DMS 273 treated with DMSO at 0.1 percent for 48 hours (cell line): ENCODE data around the gene STAT4.
"Not testable (repeated sequence)": the region's sequence is repeated elsewhere in the genome, so short reads cannot be mapped to it uniquely, and the experiment has no call there.

Experiments
- DNase-seq: peaks from one replicate; lab custom pipeline; 2025; lab: John Stamatoyannopoulos, UW

Gene STAT4

DNA sequence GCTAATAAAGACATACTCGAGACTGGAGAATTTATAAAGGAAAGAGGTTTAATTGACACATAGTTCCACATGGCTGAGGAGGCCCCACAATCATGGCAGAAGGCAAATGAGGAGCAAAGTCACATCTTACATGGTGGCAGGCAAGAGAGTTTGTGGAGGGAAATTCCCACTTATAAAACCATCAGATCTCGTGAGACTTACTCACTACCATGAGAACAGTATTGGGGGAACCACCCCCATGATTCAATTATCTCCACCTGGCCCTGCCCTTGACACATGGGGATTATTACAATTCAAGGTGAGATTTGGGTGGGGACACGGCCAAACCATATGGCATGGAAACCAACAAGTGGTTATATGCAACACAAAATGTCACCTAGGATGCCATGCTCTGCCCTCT lies 155.5 kb downstream of the STAT4 start:
- not testable (repeated sequence) for DNase-seq

DNA sequence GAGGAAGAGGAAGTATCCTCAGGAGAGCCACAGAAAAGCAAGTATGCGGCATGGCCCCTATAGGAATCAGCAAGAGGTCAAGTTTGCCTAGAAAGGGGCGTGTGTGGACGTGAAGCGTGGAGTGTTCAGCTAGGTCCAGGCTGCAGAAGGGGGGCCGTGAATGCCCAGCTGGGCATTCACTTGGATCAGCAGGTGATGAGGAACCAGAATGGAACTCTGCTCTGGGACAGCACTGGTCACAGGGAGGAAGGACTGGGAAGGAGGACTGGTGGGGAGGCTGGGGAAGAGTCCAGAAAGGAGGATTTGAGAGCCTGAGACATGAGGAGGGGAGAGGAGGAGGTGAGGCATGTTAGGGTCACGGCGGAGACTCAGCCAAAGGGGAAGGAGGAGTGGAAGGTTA lies 156.6 kb downstream of the STAT4 start:
- no peak for DNase-seq

DNA sequence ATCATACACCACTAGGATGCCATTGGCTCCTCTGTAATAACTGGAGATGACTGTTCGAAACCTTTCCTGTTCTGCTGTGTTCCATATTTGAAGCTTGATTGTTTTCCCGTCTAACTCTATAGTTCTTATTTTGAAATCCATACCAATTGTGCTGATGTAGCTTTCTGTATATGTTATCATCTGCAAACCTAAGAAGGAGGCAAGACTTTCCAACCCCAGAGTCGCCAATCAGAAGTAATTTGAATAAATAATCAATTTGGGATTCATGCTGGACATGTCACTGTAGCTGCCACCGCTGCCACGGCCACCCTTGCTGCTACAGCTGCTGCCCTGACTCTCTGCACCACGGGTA lies 157.5 kb downstream of the STAT4 start:
- no peak for DNase-seq

DNA sequence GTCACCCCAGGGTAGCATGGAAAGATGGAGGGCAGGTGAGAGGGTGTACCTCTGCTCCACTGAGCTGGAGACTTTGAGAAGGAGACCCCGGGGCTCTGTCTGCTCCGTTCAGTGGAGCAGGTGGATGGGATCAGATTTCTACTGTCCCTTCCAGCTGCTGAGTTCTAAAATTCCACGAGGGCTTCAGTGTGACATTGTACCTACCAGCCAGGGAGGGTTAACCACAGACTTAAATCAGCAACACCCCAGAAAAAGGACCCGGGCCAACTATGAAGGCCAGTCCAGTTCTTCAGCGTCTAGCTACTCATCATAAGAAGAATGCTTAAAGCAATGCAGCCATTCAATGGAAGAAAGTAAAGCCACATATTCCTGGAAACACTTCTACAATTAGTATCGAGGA lies 160.7 kb downstream of the STAT4 start:
- DNase-seq: no peak

DNA sequence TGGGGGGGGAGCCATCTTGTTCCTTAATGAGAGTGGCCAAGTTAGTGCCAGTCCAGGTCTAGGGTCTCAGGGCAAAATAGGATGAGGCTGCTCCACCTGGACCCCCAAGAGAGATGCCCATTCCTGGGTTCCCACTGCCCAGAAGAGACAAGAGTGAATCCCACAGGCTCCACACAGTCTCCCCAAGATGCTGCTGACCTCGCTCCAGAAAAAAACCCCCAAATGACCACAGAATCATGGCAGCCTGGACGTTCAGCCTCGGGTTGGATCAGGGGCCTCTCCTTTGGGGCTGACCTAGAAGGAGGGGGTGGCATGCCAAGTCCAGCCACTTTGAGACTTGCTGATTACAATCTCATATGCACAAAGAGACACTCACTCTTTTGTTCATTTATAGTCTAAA lies 161.9 kb downstream of the STAT4 start:
- DNase-seq: no peak

DNA sequence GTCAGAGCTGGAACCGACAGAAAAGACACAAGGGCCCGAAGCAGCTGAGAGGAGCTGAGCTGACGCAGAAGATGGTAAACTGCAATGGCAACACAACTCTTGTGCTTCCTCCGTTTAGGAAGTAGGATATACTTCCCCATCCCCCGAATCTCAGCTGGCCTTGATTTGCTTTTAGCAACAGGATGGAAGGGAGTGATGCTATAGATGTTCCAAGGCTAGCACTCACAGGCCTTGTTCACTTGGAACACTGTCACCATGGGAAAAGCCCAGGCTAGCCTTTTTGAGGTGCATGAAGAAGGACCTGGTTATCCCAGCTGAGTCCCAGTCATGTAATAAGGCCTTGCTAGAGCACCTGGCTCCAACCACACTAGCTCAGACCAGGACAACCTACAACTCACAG lies 162.9 kb downstream of the STAT4 start:
- no peak for DNase-seq

DNA sequence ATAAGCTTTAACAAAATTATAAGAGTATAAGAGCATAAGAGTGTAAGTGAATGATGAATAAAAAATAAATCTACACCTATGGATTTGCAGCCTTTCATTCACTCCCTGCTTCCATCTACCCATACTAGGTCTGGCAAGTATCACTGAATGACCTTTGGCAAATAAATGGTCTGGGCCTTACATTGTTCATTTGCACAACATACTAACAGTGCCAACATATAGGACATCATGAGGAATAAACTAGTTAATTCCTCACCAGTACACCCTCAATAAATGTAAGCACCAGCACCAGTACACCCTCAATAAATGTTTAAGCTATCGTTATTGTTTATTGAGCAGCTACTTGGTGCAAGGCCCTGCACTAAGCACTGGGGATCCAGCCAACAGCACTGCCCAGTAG lies 163.7 kb downstream of the STAT4 start:
- no peak for DNase-seq

DNA sequence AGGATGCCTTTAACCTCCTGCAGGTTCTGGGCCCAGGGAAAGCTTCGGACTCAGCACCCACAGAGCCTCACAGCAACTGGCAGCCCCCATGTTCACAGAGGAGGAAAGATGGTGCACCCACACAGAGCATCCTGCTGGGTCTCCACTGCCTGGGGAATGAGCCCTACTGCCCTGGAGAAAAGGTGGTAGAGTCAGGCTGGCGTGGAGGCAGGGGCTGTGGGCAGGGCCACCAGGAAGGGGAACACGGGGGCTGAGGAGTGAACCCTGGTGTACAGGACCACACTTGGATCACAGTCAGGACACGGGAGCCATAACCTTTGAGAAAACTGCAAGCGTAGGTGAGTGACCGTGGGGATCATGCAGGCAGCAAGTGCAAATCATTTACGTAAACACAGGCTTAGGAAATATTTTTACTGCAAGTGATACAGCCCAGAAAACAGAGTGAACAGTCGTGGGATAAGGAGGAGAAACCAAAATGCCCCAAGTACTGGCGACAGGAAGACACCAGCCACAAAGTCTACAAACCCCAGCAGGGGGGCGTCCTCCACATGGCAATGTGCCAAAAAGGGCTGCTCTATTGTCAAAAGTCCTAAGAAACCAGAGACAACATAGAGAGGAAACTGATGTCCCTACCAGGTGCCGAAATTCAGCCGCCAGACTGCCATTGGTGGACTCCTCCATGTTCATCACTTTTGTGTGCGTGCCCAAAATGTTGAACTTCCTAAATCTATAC lies 164.4 kb downstream of the STAT4 start:
- no peak for DNase-seq

DNA sequence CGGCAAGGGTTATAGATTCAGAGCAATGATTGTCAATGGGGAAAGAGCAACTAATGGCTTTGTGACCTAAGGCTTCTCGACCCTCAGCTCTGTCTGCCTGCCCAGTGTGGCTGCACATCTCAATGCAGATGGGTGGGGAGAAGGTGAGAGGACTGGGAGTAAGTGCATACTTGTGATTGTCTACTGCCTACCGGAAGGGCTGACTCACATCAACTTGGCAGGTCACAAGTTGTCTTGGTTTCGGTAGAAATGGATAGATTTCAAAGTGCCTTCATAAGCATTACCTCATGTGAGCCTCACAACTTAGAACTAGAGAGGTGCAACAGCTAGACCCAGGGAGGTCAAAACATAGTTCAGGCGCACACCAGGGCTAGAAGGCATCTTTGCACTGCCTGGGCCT lies 166.2 kb downstream of the STAT4 start:
- DNase-seq: no peak

DNA sequence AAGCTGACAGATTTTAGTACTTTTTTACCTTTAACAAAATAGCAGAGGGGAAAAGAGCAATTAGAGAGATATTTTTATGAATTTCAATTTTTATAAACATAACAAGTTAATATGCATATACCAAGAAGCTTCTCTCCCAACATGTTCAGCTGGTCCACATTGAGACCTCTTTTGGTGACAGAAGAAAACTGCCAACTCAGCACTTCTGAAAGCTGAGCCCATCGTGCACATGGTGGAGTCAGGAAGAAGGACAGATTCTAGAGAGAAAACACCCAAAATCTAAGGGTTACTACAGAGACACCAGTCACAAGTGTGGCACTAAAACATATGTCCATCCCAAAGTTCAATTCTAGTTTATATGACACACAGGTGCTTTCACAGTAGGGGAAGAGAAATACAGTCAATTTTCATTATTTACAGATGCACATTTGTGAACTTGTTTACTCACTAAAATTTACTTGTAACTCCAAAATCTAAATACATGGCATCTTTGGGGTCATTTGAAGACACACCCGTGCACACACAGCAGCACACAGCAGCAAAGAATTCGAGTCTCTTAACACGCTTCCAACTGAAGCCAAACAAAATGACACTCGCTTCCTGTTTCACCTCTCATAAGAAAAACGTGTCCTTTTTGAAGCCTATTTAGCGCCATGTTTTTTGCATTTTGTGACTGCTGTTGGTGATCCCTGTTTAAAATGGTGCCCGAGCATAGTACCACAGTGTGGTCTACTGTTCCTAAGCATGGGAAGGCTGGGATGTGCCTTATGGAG lies 168.3 kb downstream of the STAT4 start:
- no peak for DNase-seq

DNA sequence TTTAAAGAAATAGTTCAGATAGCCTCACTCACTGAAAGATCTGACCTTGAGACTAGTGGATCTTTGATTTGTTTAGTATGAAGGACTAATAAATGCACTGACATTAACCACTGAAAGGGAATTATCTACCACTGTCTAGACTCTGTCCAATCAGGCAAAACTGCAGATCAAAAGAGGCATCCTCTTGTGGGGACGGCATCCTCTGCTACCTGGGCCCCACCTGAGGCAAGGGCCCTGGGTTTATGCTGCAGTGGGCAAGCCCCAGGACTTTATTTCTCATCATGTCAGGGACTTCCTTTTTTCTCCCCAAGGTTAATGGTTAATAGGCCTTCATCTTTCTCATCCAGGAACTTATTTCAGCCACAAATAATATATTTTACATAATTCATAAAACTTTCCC lies 169.1 kb downstream of the STAT4 start:
- DNase-seq: no peak

DNA sequence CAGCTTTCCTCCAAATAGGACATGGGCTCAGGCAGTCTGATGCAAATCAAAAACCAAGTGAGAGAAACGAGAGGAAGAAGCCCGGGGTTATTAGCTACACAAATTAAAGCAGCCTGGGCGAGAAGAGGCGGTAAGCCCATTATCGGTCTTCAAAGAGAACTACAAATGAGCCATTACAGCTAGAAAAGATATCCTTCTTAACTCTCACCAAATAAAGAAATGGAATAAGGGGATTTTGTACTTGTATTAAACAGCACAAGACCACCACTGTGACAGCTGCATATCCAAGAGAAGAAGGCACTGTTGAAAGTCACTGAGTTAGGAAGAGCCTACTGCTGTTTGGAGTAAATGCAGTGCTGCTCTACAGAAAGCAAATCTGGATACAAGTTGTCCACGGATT lies 169.5 kb downstream of the STAT4 start:
- no peak for DNase-seq

DNA sequence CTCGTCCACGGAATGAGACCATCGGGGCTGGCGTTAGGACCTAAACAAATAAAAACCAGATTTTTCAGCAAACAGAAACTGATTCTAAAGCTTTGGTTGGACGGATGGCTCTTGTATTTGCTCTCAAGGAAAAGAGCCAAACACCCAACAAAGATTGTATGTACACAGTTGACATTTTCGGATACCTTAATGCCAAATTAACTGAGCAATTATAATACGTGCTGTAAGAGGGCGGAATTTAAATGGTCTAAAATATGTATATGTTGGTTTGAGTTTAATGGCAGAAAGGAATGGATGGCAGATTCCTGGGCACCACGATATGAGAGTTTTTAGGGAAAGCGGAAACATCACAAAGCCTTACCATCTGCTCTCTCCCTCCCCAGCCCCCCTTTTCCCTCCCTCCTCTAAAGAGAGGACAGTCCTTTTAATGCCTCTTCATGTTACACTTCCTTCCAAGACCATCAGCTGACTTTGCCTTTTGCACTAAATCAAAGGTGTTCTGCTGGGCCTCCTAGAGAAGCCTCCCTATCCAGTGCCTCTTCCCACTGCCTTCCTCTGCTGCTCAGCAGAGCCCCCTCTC lies 170.1 kb downstream of the STAT4 start:
- no peak for DNase-seq

DNA sequence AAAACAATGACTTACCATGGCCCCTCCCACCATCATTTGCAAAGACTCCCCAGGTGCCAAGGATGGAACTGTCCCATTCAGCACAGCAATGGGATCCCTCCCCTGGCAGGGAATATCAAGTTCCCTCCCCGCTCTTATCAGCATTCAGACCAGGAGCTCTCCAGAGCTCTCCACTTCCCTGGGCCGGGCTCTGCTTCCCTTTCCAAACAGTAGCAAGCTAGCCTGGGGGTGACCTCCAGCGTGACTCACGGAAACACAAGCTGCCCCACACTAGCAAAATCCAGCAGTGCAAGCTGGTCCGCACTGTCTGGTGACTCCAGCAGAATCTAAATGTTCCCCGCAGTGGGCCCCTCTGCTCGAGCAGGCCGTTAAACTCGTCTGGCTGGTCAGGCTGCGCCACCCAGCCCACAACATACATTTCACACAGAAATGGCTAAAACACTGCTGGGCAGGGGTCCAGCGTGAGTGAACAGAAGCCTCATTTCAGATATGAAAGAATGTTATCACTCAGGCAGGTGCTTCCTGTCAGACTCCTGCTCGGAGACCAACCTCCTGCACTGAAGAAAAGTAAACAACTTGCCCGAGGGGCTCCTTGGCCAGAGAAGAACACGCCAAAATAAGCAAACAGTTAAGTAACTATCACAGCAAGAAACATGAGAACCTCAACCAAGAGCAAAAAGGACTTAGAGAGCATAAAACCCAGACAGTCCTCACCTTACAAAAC lies 170.7 kb downstream of the STAT4 start:
- DNase-seq: no peak
